HepG2 (cell line): ENCODE data around the gene CDC20. TPM values are rescaled to one million over a fixed set of nuclear protein-coding genes. Genes with fewer than 3 reads are reported as not detected.

Source experiments
- ATAD3A ChIP-seq: sonication (generic); formaldehyde crosslinking; IDR thresholded peaks from 2 replicates; pipeline ENCODE4 v1.4.0; 2020; ENCODE audit warnings: missing genetic modification reagents
- CREB3 ChIP-seq: sonication (generic); formaldehyde crosslinking; IDR thresholded peaks from 2 replicates; pipeline ENCODE4 v1.5.0; 2020; ENCODE audit warnings: missing genetic modification reagents
- DNMT3B ChIP-seq: conservative IDR thresholded peaks from 2 replicates; pipeline ENCODE4 v1.6.1; 2016; ENCODE audit warnings: missing biosample characterization, control low read depth
- HCFC1 ChIP-seq: fragments of 150-350 bp; IDR thresholded peaks from 2 replicates; pipeline ENCODE4 v1.6.1; 2014; ENCODE audit warnings: low read depth, low read length
- HNRNPLL ChIP-seq: fragments of 200-400 bp; formaldehyde crosslinking; IDR thresholded peaks from 2 replicates; pipeline ENCODE4 v1.6.1; 2017; ENCODE audit warnings: mild to moderate bottlenecking, low read depth, low read length; ENCODE audit not compliant: poor library complexity, severe bottlenecking
- MTF2 ChIP-seq: sonication (generic); formaldehyde crosslinking; IDR thresholded peaks from 2 replicates; pipeline ENCODE4 v1.5.0; 2020; ENCODE audit warnings: missing genetic modification reagents, borderline replicate concordance
- NONO ChIP-seq, 2 experiments: fragments of 450-650 bp in 1 of 2; sonication (generic) in 1 of 2; formaldehyde crosslinking in 1 of 2; IDR thresholded peaks in 1 of 2; conservative IDR thresholded peaks in 1 of 2; 2 replicates each; pipeline versions ENCODE4 v1.6.1 to v1.8.0; 2017 to 2022; ENCODE audit warnings: mild to moderate bottlenecking in 1 of 2, missing genetic modification reagents in 1 of 2, moderate library complexity in 1 of 2
- PREB ChIP-seq: sonication (generic); formaldehyde crosslinking; IDR thresholded peaks from 2 replicates; pipeline ENCODE4 v1.4.0; 2020; ENCODE audit warnings: missing genetic modification reagents
- TRAFD1 ChIP-seq: sonication (generic); formaldehyde crosslinking; IDR thresholded peaks from 2 replicates; pipeline ENCODE4 v1.5.1; 2020; ENCODE audit warnings: missing genetic modification reagents, mild to moderate bottlenecking, borderline replicate concordance
- ZBTB26 ChIP-seq: IDR thresholded peaks from 2 replicates; pipeline ENCODE4 v1.6.1; 2016; ENCODE audit warnings: missing compliant biosample characterization, missing genetic modification reagents, borderline replicate concordance
- ZHX2 ChIP-seq, 2 experiments: sonication (generic) in 1 of 2; formaldehyde crosslinking in 1 of 2; IDR thresholded peaks; 2 replicates each; pipeline versions ENCODE4 v1.6.1 to v1.9.0; 2014 to 2022; ENCODE audit warnings: antibody characterized with exemption in 1 of 2, borderline replicate concordance in 1 of 2, inconsistent platforms in 1 of 2, low read depth in 1 of 2, missing genetic modification reagents in 1 of 2
- ZNF101 ChIP-seq: sonication (generic); formaldehyde crosslinking; IDR thresholded peaks from 2 replicates; pipeline ENCODE4 v1.4.0; 2020; ENCODE audit warnings: mild to moderate bottlenecking, low read depth, missing genetic modification reagents, borderline replicate concordance
- ZNF446 ChIP-seq: sonication (generic); formaldehyde crosslinking; IDR thresholded peaks from 2 replicates; pipeline ENCODE4 v1.5.0; 2020; ENCODE audit warnings: mild to moderate bottlenecking, missing genetic modification reagents
- ZNF782 ChIP-seq: sonication (generic); formaldehyde crosslinking; IDR thresholded peaks from 2 replicates; pipeline ENCODE4 v1.4.0; 2020; ENCODE audit warnings: missing genetic modification reagents, mild to moderate bottlenecking, borderline replicate concordance
- ZNF790 ChIP-seq: sonication (generic); formaldehyde crosslinking; IDR thresholded peaks from 2 replicates; pipeline ENCODE4 v1.8.0; 2022; ENCODE audit warnings: missing genetic modification reagents, mild to moderate bottlenecking, borderline replicate concordance
- ZNF83 ChIP-seq: sonication (generic); formaldehyde crosslinking; IDR thresholded peaks from 2 replicates; pipeline ENCODE4 v1.4.0; 2020; ENCODE audit warnings: missing genetic modification reagents, mild to moderate bottlenecking, borderline replicate concordance
- polyA plus RNA-seq, 8 experiments: library from polyadenylated mRNA; depleted of rRNA in 3 of 8; stranded (reverse) in 7 of 8; unstranded in 1 of 8; fragments of >200 nt; fragmentation: Illumina TruSeq in 4 of 8; extraction: Trizol in 4 of 8; gene quantifications; 2 replicates each; pipeline versions ENCODE4 v1.2.1 to v1.2.3, GENCODE V29; 2011 to 2016; ENCODE audit warnings: low read depth in 4 of 8, missing spikeins in 1 of 8, mixed read lengths in 1 of 8; ENCODE audit not compliant: insufficient read depth in 1 of 8
- total RNA-seq, 5 experiments: library from RNA; depleted of rRNA; stranded (reverse); fragments of >200 nt; fragmentation: Illumina TruSeq; extraction: Trizol; gene quantifications; 2 replicates each; pipeline ENCODE4 v1.2.3, GENCODE V29; 2016; ENCODE audit warnings: low read depth in 1 of 5

CDC20 gene
- total and polyA plus RNA-seq, 2 of the 13 experiments (the other 11 are each of a cell fraction or from before 2014, with no cell fraction given) = 57.9 to 90.0 TPM

GRCh38 chr1:43367904-43368645 is 9.3 kb downstream of the CDC20 start, which contains the start of gene ELOVL1 (continued):
- TF ChIP-seq MTF2 (no peak), DNMT3B (peak; percentile 56; the same call in 1 of the 2 replicates), ZBTB26 (CRISPR knock-in tag) (no peak), NONO (IDR thresholded peaks at IDR 0.05) (no peak), NONO (CRISPR knock-in tag; conservative IDR thresholded peaks at IDR 0.05) (peak; percentile 94), ZNF83 (CRISPR knock-in tag) (no peak), ATAD3A (CRISPR knock-in tag) (0 out of 2 replicates have a peak, but pooled peaks have one; percentile 76), PREB (no peak), ZNF446 (CRISPR knock-in tag) (peak; percentile 78; the same call in 1 of the 2 replicates), ZNF101 (CRISPR knock-in tag) (no peak), ZNF782 (CRISPR knock-in tag) (peak; percentile 69; the same call in 1 of the 2 replicates), ZNF790 (CRISPR knock-in tag) (no peak; the same call in 1 of the 2 replicates), CREB3 (CRISPR knock-in tag) (peak; percentile 88), ZHX2 (IDR thresholded peaks at IDR 0.05; ENCODE audit: low read depth) (no peak), ZHX2 (CRISPR knock-in tag; IDR thresholded peaks at IDR 0.05; ENCODE audit: borderline replicate concordance) (peak; percentile 45; the same call in 1 of the 2 replicates), HCFC1 (0 out of 2 replicates have a peak, but pooled peaks have one; percentile 22), TRAFD1 (CRISPR knock-in tag) (no peak), HNRNPLL (peak; percentile 65)
